Embryonic facial prominence (tissue), 1 donor: ENCODE measurements around the gene ZBED1.
A peak's percentile ranks its signal among the peaks of the same experiment; 100 is the strongest.
"Not testable (repeated sequence)": the region's sequence is repeated elsewhere in the genome, so short reads cannot be mapped to it uniquely, and the experiment has no call there.

ENCODE experiments used
- DNase-seq: peaks from one replicate; pipeline ENCODE4 v3.0.0-alpha.2; 2016; ENCODE audit errors: extremely low spot score

ZBED1 gene

DNA sequence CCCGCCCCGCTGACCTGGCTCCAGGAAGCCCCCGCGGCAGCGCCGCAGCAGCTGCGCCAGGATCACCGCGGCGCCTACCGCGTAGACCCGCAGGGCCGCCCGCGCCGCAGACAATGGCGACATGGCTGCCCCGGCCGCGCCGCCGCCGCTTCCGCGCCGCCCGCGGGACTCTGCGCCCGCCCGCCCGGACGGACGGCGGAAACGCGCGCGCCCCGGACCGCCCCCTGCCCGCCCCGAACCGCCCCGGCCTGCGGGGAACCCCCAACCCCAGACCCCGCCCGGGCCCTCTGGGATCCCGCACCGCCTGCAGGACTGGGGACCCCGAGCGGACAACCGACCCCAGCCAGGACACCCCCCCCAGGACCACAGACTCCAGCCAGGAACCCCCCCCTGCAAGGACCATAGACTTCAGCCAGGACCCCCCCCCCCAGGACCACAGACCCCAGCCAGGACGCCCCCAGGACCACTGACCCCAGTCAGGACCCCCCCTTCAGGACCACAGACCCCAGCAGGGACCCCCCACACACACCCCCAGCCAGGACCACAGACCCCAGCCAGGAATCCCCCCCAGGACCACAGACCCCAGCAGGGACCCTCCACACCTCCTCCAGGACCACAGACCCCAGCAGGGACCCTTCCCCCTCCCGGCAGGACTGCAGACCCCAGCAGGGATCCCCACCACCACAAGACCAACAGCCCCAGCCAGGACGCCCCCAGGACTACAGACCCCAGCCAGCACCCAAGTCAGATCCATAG, at the start of gene ZBED1, which contains the start of gene DHRSX:
ZBED1 (minus strand) TSS at position 174 of the 756 bp plus-strand sequence. CDS start 10,257 bp downstream, outside the sequence.
DHRSX (minus strand) TSS at position 174 of the 756 bp plus-strand sequence; CDS start at position 123, 51 bp downstream.
- no peak for DNase-seq

DNA sequence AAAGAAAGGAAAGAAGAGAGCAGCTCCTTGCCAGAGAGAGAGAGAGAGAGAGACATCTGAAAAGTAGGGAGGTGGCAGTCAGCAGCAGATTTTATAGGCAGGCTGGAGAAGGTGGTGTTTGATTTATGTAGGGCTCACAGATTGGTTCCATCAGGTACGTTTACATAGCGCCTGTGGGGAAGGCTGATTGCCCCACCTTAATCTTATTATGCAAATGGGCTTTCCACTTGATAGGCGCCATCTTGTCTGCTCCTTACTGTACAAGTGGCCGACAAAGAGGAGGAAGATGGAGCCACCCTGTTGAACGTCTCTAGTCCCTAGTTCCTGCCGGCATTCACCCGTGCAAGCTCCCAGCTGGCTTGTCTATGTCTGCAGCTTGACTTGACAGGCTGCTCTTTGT, 49.1 kb upstream of the ZBED1 start:
- DNase-seq: no peak

DNA sequence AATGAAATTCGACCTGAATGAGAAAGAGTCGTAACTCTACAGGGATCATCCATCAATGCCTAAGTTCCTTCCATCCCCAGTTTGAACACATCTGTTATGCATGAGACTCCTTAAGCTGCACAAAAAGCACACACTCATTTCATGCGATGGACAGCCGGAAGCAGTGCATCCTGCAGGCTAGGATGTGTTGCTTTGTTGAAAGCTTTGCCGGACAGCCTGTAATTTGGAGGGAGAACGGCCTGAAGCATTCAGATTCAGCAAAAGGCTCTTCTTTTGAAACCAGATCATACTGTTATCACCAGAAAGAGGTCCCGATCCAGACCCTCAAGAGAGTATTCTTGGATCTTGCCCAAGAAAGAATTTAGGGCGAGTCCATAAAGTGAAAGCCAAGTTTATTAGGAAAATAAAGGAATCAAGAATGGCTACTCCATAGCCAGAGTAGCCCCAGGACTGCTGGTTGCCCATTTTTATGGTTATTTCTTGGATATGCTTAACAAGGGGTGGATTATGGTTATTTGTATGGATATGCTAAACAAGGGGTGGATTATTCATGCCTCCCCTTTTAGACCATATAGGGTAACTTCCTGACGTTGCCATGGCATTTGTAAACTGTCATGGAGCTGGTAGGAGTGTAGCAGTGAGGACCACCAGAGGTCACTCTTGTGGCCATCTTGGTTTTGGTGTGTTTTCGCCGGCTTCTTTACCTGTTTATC, 48.1 kb upstream of the ZBED1 start:
- DNase-seq: no peak

DNA sequence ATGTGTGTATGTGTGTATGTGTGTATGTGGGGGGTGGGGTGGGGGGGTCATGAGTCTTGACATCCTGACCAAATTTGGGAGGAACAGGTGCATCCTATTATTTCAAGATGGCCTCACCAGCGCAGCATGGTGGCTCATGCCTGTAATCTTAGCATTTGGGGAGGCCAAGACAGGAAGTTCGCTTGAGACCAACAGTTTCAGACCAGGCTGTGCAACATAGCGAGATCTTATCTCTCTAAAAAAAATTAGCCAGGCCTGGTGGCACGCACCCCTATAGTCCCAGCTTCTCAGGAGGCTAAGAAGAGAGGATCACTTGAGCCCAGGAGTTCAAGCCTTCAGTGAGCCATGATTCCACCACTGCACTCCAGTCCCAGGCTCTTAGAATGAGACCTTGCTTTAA, 47.0 kb upstream of the ZBED1 start:
- no peak for DNase-seq

DNA sequence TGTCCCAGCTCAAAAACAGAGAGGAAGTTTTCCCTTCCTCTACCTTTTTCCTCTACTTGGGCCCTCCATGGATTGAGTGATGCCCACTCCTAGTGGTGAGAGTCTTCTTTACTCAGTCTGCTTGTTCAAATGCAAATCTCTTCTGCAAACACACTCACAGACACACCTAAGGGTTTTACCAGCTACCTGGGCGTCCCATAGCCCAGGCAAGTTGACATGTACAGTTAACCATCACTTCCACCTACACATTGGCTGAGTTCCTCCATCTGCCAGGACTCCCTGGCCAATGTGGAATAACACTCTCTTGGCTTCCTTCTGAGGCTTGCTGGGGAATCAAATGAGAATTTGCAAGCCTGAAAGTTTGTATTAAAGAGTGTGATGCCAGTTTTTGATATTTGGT, 45.7 kb upstream of the ZBED1 start:
- DNase-seq: no peak

DNA sequence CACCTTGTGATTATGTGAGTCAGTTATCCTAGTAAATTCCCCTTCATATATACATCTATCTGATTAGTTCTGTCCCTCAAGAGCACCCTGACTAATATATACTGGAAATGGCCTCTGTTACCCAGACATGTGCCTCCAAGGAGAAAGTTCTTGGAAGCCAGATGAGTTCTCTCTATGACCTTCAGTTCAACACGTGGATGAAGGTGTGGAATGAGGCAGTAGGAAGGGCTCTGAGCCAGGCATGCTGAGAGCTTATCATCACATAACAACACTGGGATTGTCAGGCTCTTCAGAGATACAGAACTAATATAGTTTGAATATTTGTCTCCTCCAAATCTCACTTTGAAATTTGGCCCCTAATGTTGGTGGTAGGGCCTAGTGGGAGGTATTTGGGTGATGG, 44.4 kb upstream of the ZBED1 start:
- DNase-seq: no peak

DNA sequence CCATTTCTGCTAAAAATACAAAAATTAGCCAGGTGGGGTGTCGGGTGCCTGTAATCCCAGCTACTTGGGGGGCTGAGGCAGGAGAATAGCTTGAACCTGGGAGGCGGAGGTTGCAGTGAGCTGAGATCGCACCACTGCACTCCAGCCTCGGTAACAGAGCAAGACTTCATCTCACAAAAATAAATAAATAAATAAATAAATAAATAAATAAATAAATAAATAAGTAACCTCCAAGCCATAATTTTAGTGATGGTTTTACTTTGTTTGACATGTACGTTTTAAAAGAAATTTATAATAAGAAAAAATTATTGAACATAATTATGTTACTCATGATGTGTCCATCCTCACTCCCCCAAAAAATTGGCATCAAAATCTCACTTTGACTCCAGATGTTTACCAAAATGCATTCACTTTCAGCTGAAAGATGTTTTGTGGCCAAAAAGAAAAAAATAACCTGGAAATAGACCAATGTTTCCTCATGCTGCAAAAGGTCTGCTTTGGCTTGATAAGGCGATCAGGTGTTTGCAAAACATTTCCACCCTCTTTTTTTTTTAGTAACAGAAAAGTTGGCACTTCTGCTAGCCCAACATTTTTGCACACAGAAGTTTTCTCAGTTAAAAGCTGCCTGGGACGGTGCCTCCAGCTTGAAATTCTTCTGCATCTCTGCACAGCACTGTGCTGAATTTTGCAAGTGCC, 42.2 kb upstream of the ZBED1 start:
- DNase-seq: no peak

DNA sequence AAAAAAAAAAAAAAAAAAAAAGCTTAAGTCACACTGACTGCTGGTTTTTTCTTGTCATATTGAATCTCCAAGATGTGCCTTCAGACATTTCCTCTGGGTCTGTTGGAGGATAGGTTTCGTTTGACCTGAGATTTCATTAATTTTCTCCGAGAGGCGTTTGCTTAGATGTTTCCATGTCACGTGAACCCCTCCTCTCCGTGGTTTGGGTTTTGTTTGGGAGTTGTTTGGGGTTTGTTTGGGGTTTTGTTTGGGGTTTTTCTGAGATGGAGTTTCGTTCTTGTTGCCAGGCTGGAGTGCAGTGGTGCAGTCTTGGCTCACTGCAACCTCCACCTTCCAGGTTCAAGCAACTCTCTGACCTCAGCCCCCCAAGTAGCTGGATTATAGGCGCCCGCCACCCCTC, 40.8 kb upstream of the ZBED1 start:
- no peak for DNase-seq

DNA sequence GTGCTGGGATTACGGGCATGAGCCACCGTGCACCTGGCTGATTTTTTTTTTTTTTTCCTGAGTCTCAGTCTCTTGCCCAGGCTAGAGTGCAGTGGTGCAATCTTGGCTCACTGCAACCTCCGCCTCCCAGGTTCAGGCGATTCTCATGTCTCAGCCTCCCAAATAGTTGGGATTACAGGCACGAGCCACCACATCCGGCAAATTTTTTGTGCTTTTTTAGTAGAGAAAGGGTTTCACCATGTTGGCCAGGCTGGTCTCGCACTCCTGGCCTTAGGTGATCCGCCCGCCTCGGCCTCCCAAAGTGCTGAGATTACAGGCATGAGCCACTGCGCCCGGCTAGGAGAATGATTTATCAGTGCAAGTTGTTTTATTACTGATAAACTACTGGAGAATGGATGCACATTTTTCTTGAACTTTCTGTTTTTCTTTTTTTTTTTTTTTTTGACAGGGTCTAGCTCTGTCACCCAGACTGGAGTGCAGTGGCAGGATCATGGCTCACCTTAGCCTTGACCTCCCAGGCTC, 39.7 kb upstream of the ZBED1 start:
- DNase-seq: no peak

DNA sequence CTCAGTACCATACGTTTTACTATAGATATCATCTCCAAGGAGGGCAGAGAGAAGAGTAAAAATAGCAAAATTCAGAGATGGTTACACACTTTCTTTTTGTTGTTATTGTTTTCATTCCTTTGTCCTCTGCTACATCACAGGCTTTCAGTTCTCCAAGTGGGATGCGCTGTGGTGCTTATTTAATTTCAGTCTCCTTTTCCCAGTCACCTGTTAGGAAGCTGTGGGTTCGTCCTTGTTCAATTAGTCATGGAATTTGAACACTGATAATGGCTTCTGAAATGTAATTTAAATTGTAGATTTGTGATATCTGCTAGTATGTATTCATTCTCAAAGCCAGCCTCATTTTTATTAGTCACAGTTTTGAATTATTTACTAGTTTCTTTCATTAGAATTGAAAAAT, 38.8 kb upstream of the ZBED1 start:
- DNase-seq: no peak

DNA sequence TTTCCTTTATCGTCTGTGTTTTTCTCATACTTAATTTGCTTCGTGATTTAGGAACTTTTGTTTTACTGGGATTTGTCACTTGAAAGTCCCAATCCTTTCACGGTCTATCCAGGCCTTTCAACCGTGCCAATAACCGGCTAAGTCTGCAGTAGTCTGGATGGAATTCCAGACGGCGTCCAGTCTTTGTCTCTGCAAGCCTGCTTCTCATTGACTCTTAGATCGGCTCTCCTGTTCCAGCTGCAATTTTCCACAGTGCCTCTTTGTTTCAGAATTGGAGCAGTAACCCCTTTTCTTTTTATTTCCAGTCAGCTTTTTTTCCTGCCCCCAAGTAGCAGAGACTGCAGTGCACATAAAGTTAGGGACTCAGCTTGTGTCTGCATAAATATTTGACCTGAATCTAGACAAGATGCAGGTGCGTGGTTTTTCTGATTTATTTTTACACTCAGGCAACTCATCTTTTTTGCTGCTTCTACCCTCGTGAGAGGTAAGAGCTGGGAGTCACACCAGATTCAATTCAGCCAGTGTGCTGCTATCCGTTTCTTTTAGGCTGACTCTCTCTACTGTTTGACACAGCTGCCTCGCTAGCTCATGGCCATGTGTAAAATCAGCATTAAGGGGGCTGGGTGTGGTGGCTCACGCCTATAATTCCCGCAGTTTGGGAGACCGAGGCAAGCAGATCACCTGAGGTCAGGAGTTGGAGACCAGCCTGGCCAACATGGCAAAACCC, 37.4 kb upstream of the ZBED1 start:
- peak; percentile 36 for DNase-seq

DNA sequence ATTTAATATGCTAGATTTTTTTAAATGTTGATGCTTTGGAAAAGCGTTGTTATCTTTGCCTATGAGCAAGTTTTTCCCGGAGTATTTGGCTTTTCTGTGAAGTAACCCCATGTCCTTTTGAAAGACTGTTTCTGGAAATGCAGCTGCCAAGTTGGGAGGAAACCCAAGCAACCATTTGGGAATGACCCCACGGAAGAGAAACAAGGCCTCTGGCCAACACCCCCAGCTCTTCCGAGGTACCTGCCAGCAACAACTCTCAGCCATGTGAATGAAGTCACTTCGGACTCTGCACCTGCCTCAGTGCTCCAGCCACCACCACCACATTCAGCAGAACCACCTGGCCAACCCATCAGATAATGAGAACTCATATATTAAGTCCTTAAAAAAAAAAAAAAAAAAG, 36.2 kb upstream of the ZBED1 start:
- DNase-seq: no peak

DNA sequence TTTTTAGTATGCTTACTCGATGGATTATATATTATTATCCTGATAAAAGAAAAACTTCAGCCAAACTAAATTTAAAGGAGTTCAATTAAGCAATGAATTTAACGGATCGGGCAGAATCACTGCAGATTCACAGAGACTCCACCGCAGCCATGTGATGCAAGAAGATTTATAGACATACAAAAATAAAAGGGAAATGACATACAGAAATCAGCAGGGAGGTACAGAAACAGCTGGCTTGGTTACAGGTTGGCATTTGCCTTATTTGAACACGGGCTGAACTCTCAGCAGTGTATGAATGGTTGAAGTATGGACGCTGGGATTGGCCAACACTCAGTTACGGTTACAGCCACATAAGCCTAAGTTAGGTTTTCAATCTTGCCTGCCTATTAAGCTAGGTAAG, 35.4 kb upstream of the ZBED1 start:
- no peak for DNase-seq

DNA sequence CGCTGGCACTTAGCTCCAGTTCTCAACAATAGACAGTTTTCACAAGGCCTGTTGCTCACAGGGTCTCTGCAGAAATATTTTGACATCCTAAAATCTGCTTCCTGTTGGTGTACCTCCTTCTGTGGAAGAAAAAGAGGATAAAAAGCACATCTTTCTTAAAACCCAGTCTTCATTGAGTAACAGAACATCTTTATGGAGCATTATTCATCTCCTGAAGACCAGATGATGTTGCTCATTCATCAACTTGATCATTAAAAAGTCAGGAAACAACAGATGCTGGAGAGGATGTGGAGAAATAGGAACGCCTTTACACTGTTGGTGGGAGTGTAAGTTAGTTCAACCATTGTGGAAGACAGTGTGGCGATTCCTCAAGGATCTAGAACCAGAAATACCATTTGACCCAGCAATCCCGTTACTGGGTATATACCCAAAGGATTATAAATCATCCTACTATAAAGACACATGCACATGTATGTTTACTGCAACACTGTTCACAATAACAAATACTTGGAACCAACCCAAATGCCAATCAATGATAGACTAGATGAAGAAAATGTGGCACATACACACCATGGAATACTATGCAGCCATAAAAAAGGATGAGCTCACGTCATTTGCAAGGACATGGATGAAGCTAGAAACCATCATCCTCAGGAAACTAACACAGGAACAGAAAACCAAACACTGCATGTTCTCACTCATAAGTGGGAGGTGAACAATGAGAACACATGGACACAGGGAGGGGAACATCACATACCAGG, 33.7 kb upstream of the ZBED1 start:
- not testable (repeated sequence) for DNase-seq

DNA sequence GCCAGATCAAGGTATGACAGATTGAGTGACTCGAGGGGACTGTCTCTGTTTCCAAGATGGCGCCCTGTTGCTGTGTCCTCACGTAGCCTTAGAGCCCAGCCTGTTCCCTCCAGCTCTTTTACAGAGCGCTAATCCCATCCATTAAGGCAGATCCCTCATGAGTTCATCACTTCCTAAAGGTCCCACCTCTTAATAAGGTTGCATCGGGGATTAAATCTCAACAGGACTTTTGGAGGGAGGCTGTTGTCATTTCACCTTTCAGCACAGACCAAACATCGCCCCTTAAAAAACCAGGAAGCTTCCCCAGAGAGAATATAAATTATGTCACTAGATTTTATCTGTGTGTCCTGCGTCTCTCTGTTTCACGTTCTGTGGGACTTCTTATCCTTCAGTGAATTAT, 32.6 kb upstream of the ZBED1 start:
- no peak for DNase-seq

DNA sequence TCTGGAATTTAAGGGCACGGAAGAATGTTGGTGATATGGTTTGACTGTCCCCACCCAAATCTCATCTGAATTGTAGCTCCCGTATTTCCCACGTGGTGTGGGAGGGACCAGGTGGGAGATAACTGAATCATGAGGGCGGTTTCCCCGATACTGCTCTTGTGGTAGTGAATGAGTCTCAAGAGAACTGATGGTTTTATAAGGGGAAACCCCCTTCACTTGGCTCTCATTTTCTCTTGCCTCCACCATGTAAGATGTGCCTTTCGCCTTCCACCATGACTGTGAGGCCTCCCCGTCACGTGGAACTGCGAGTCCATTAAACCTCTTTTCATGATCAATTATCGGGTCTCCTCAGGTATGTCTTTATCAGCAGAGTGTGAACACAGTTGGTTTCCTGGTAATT, 25.6 kb upstream of the ZBED1 start:
- DNase-seq: no peak

DNA sequence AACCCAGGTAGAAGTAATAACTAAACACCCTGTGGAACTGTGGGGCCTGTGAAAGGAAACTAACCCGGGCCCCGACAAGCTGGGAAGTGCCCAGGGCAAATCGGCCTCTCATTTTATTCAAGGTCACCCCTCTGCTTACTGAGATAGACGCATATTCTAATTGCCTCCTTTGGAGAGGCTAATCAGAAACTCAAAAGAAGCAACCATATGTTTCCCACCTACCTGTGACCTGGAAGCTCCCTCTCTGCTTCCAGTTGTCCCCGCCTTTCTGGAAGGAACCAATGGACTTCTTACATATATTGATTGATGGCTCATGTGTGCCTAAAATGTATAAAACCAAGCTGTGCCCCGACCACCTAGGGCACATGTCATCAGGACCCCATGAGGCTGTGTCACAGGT, 23.1 kb upstream of the ZBED1 start:
- DNase-seq: no peak

DNA sequence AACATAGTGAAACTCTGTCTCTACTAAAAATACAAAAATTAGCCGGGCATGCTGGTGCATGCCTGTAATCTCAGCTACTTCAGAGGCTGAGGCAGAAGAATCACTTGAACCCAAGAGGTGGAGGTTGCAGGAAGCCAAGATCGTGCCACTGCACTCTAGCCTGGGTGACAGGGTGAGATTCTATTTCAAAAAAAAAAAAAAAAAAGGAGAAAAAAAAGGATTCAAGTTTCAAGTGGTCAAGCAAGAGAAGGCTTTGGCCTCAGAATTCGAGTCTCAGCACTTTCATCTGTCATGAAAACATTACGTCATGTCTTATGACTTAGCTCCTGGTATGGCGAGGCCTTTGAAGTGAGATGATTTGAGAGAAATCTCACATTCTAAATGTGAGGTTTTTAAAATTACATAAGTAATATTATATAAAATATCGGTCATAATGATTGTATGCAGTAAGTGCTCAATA, 21.2 kb upstream of the ZBED1 start:
- DNase-seq: no peak

DNA sequence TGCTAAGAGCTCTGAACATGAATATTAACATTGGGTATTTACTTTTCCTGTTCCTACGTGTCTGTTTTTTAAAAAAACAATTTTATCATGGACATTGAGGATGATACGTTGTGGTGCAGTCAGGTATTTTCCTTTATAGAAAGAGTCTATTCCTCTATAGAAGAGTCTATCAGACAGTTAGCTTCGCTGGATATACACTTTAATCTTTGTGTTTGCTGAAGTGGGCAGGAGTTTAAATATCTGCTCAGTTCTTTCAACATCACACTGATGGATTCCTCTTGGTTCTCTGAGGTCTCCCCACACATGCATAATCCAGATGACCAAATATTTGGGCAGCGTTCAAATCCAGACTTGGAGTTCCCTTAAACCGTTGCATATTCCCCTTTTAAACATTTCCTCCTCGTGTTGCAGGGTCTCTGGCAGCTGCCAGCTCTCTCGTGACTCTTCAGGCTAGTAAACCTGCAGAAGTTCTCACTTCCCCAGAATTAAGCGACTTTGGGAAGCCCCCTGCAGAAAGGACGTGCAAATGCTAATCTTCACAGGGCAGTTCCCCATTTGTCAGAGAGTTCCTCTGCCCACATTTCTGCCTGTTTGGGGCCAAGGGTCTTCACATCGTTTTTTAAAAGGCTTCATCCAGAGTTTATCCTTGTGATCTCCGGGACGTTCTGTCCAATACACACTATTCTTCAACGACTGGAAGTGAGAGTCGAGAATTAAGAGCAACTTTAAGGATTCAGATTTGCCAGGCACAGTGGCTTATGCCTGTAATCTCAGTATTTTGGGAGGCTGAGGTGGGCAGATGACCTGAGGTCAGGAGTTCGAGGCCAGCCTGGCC, 20.5 kb upstream of the ZBED1 start:
- no peak for DNase-seq

DNA sequence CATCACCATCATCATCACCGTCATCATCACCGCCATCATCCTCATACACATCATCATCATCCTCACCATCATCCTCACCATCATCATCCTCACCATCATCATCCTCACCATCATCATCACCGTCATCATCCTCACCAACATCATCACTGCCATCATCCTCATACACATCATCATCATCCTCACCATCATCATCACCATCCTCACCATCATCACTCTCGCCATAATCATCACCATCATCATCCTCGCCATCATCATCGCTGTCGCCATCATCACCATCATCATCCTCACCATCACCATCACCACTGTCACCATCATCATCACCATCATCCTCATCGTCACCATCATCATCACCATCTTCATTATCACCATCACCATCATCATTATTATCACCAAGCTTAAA, 19.8 kb upstream of the ZBED1 start:
- no peak for DNase-seq
